PC-9 (cell line): Measurements from ENCODE around the gene CFAP77.

ENCODE experiments used
- EZH2 ChIP-seq: fragments of 200-600 bp; sonication (generic); IDR thresholded peaks from 2 replicates; pipeline ENCODE4 v1.8.0; 2017; ENCODE audit warnings: antibody characterized with exemption, low read depth
- TF ChIP-seq, protein P1 (sequence below): fragments of 200-600 bp; sonication (generic); conservative IDR thresholded peaks from 2 replicates; pipeline ENCODE4 v1.6.1; 2017; ENCODE audit warnings: mixed run types, antibody characterized with exemption, mild to moderate bottlenecking, moderate library complexity

DNA sequence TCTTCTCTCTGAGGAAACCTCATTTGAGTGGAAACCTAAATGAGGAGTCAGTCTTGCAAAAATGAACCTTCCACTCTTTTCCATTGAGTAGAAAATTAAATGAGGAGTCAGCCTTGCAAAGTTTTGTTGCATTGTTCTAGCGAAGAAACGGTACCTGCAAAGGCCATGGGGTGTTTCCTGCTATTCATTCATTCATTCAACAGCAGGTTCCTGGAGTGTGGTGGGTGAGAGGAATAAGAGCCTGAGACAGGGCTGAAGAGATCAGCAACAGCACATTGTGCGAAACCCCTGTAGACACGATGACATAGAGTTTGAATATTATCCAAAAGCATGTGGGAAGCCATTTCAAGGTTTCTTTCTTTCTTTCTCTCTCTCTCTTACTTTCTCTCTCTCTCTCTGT, 40.6 kb upstream of the CFAP77 start:
- TF ChIP-seq, protein P1, sequence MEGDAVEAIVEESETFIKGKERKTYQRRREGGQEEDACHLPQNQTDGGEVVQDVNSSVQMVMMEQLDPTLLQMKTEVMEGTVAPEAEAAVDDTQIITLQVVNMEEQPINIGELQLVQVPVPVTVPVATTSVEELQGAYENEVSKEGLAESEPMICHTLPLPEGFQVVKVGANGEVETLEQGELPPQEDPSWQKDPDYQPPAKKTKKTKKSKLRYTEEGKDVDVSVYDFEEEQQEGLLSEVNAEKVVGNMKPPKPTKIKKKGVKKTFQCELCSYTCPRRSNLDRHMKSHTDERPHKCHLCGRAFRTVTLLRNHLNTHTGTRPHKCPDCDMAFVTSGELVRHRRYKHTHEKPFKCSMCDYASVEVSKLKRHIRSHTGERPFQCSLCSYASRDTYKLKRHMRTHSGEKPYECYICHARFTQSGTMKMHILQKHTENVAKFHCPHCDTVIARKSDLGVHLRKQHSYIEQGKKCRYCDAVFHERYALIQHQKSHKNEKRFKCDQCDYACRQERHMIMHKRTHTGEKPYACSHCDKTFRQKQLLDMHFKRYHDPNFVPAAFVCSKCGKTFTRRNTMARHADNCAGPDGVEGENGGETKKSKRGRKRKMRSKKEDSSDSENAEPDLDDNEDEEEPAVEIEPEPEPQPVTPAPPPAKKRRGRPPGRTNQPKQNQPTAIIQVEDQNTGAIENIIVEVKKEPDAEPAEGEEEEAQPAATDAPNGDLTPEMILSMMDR: no peak
- TF ChIP-seq EZH2: no peak
